ENCODE measurements around the gene SNED1. TPM values are rescaled to one million over a fixed set of nuclear protein-coding genes. Genes with fewer than 3 reads are reported as not detected.
A peak's percentile ranks its signal among the peaks of the same experiment; 100 is the strongest.

SNED1 gene
- total RNA-seq, 1 donor from 2014 or later, result 18.5 TPM

- DNase-seq (ENCODE audit: low read depth), result peak; percentile 99
These were observed 6.8 kb upstream of the SNED1 start for GRCh38 chr2:240991378-240992263.

DNA sequence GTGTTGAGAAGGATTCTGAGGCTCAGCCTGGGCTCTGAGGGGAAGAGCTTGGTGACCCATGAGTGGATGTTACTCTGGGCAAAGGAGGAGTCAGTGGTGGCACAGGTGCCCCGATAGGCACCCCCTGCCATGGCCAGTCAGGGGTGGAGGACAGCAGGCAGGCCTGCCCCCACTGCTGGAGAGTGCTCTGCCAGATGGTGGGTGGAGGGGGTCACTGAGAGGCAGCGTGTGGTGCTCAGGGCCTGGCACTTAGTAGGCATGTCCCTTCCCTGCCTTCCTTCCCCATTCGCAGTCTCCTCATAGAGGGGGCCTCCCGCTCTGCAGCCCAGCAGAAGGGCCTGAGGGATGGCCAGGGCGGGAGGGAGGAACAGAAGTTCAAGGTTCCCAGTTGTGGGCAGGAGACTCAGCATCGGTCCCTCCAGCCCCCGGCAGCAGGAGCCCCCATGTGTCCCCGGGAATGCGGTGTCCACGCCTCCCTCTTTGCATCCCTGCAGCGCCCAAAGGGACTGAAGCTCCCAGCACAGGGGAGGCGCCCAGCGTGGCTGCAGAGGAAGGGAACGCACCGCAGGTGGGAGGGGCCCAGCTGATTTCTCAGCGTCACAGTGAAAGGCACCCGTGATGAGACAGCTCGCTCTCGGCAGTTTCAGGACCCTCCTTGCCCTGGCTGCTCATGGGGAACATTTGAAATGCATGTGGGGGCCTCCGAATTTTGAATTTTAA lies 5.7 kb upstream of the SNED1 start:
- no peak for DNase-seq (ENCODE audit: low read depth)

GRCh38 chr2:240993446-240994170 lies 4.8 kb upstream of the SNED1 start:
- DNase-seq (ENCODE audit: low read depth), result no peak

DNA sequence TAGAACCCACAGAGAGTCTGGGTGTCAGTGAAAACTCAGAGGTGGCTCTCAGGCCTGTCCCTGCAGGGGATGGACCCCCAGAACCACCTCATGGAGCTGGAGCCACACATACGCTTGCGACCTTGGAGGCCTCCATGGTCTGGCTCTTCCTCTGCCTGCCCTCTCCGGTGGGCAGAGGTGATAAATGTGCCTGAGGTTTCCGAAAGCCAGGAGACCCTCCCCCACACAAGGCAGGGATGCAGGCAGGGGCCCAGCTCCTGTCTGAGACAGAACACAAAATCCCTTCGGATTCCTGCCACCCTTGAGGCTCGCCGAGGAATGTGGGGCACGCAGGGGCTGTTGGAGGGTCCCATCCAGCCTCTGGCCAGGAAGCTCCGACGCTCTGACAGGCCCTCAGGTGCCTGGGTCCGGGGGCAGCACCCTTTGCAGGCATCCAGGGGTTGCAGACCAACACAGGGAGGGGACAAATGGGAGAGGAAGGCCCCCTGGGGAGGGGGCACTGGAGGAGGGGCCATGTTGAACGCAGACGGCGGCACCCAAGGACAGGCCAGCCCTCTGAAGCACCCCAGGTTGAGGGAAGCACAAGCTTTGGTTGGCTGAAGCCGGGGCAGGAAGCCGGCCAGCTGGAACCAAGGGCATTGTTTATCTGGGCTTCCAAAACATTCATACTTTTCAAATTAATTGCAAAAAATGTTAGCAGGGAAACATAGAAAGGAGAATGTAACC lies 4.1 kb upstream of the SNED1 start:
- no peak for DNase-seq (ENCODE audit: low read depth)

DNA sequence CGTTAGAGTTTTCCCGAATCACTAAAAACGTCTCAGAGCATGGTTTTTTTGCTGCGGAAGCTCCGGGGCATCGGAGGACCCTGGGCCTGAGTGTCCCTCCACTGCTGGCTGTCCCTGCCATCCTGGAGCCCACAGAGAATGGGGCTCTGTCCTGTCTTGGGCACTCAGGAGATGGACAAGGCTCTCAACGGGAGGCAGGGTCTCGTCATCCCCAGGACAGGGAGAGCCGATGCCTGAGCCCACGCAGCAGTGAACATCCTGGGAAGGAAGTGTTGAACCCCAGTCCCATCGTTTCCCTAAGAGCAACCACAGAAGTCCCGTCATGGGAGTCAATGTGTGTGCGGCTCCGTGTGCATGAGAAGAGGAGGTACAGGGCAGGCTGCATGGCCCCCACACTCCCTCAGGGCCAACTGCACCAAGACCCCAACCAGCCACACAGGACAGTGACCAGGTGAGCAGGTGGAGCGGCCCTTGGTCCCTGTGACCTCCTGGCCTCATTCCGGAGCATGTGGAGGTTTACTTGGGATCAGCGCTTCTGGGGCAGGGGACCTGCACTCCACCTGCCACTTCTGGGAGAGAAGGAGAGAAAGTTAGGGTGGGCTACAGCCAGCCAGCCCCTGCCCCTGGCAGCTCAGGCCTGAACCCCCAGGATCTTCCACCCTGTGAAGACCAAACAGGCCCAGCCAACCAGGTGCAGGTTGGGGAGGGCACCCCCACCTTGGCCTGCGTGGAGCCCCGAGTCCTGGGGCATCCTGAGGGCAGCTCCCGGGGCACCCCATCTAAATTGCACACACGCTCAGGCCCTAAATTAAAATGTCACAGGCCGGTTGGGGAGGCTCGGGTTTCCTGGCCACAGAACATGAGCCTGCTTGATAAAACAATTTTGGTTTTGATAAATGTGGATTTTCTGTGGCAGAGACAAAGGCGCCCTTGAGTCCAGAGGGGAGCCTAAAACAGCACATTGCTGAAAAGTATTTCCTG lies 3.1 kb upstream of the SNED1 start:
- peak; percentile 50 for DNase-seq (ENCODE audit: low read depth)

DNA sequence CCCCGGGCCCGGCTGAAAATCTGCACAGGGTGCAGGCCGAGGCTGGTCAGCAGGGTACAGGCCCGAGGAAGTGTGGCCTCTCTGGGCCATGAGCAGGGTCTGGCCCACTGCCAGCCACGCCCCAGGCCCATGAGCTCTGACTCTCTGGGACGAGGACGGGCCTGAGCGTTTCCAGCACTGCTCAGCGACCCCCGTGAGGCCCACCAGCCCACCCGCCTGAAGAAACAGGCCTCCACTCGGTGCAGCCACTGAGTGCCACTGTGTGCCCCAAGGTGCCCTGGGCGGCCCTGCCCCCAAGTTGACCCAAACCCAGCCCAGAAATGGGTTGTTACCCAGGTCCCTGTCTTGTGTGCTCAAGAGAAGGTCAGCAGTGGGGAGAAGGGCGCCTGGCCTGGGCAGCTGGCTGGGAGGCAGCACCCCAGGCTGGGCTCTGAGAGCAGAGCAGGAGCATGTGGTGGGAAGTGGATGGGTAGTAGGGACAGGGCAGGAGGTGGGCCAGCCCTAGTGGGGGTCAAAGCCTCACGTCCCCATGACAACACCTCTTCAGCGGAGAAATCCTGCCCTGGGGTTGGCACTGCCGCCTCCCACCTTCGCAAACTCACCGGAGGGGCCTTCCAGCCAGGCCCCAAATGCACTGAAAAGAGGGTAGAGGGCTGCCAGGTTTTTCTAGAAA lies 2.1 kb upstream of the SNED1 start:
- DNase-seq (ENCODE audit: low read depth), result no peak

DNA sequence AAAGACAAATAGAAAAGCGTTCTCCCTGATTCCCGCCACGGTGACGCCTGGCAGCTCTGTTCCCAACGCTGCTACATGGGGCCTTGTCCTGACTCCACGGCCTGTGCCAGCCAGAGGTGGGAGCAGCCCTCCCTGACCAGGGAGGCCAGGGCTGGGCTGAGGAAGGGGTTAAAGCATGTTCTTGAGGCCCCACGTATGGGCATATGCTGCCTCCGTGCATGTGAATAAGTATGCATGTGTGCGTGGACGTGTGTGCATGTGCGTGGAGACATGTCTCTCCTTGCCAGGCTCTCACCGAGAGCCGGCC lies 1.6 kb upstream of the SNED1 start:
- no peak for DNase-seq (ENCODE audit: low read depth)

DNA sequence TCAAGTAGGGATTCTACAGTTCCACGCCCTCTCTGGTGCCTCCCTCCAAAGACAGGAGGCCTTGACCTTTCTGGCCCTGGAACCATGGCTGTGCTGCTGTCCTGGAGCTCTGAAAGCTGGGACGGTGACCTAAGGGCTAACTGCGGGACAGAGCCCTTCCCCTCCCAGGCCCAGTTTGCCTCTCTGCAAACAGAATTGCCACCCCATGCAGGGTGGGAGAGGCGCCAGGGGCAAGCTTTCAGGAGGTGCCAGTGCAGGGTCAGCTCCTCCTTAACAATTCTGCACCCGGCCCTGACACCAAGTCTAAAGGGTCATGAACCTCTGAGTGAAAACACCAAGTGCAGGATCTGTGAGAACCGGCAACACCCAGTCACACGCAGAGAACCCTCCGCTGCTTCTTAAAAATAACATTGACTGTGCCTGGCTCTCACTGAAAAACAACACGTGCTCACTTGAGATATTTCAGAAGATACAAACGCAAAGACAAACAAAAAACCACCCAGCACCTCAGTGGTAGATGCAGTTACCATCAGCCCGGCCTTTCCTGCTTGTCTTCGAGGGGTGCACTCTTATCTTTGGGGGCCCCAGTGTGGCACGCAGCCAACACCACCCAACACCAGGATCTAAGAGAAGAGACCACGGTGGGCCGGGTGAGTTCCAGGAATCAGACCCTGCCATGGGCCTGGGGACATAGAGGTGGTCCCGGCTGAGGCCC lies 1.1 kb upstream of the SNED1 start:
- peak; percentile 89 for DNase-seq (ENCODE audit: low read depth)

GRCh38 chr2:240998706-240998994 lies 232 bp downstream of the SNED1 start:
- no peak for DNase-seq (ENCODE audit: low read depth)

- peak; percentile 33 for DNase-seq (ENCODE audit: low read depth)
These were observed 775 bp downstream of the SNED1 start for GRCh38 chr2:240998995-240999791.

- DNase-seq (ENCODE audit: low read depth), result no peak
These were observed 1.6 kb downstream of the SNED1 start for GRCh38 chr2:240999873-241000541.

GRCh38 chr2:241000831-241001321 lies 2.5 kb downstream of the SNED1 start:
- DNase-seq (ENCODE audit: low read depth), result no peak

DNA sequence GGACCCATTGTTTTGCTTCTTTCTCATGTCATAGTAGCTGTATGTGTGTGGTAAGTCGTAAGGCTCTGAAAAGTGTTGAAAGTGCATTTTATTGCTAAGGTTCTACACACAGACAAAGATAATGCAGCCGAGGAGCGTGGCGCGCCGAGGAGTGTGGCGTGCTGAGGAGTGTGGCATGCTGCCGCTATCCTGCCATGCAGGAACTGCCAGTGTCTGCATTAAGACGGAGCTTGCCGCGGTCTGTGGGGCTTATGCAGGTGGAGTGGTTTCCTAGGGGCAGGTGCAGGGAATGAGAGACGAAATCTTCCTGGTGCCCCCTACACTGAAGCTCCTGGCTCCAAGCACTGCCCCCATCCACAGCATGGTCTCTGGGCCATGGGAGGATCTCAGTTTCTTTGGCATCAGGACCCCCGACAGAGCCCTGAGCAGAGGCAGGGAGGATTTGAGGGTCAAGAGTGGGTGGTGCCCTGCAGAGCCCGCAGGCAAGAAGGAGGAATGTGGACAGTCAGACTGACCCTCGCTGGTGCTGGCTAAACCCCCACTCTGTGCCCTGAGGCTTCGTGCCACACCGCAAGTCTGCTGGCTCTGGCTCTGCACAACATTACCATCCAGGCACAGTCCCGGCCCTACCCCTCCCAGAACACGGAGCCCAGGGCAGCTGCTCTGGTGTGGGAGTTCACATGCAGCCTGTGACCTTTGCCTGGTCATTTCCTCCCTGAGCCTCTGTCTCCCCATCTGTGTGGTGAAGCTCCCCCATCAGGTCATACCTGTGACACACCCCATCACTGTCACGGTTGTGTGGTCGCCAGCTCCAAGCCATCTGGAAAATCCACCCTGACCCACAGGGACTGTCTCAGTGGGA lies 3.2 kb downstream of the SNED1 start:
- no peak for DNase-seq (ENCODE audit: low read depth)

GRCh38 chr2:241002275-241003046 lies 4.0 kb downstream of the SNED1 start:
- no peak for DNase-seq (ENCODE audit: low read depth)

- DNase-seq (ENCODE audit: low read depth), result no peak
These were observed 4.6 kb downstream of the SNED1 start for GRCh38 chr2:241003047-241003360.

DNA sequence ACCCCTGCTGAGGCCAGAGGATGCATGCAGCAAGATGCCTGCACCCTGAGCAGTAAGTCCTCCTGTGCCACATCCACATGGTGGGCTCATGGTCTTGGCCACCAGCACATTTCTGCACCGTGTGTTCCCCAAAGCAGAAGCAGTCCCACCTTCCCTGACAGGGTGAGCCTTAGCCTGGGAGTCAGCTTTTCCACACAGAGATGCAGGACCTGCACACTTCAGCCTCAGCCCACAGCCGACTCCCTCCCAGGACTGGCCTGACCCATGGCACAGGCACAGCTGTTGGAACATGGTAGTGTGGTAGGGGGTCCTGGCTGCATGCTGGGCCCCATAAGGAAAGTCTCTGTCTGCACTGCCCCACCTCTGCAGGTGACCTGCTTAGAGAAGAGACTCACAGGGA lies 5.0 kb downstream of the SNED1 start:
- DNase-seq (ENCODE audit: low read depth), result no peak

All from myocyte (in vitro differentiated cells).